ENCODE measurements around the gene TENT4B. TPM values are rescaled to one million over a fixed set of nuclear protein-coding genes. Genes with fewer than 3 reads are reported as not detected.
"Not testable (repeated sequence)": the region's sequence is repeated elsewhere in the genome, so short reads cannot be mapped to it uniquely, and the experiment has no call there.

TENT4B gene
- polyA plus RNA-seq, 3 donors, result 14.3 to 16.4 (median 15.6) TPM

DNA sequence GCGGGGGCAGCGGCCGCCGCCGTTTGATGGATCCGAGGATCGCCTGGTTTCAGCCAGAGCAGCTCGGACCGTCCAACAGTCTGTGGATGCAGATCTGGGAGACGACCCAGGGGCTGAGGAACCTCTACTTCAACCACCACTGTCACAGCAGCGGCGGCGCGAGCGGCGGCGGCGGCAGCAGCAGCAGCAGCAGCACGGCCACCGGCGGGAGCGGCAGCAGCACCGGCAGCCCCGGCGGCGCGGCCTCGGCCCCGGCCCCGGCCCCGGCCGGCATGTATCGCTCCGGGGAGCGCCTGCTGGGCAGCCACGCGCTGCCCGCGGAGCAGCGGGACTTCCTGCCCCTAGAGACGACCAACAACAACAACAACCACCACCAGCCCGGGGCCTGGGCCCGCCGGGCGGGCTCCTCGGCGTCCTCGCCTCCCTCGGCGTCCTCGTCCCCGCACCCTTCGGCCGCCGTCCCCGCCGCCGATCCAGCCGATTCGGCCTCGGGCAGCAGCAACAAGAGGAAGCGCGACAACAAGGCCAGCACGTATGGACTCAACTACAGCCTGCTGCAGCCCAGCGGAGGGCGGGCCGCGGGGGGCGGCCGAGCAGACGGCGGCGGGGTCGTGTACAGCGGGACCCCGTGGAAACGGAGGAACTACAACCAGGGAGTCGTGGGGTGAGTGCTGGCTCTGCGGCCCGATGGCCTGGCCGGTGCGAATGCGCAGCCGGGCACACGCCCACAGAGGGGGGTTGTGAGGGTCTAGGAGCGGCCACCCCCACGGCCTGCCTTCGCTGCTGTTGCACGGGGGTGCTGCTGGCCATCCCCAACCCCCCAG lies 702 bp downstream of the TENT4B start:
- DNase-seq, result no peak

DNA sequence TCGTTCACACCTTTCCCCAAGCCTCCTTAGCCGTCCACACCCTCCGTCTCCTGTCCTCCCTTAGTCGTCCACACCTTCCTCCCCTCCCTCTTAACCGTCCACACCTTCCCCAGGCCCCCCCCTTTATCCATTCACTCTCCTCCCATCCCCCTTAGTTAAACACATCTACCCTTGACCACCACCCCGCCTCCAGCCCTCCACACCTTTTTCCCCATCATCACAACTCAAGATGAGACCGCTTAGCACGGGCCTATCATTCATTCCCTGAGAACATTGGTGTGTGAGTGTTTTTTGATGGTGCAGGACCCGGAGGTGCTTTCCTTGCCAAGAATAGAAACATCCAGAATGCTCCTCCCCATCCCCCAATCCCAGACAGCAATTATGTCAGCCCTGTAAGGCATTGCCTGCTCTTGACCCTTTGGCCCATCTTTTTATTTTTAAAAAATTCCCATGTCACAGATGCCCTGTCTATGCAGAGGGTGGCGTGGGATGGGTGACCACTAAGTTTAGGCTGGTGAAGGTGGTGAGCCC lies 1.4 kb downstream of the TENT4B start:
- no peak for DNase-seq

DNA sequence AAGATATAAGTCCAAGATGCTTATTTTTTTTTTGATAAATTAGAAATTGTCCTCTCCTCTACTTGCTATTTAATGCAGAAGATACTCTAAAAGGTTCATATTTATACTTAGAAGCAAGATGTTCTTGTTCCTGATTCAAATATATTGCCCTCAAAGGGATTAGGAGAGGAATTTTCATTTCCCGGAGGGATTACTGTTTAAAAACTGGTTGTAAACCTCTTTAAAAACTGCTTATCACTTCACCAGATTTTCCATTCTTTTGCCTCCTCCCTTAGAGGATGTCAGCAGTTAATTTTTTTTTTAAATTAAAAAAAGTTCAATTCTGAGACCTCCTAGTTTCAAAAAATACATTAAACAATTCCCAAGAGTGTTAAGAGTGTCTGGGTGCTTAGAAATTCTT lies 2.8 kb downstream of the TENT4B start:
- DNase-seq, result no peak

DNA sequence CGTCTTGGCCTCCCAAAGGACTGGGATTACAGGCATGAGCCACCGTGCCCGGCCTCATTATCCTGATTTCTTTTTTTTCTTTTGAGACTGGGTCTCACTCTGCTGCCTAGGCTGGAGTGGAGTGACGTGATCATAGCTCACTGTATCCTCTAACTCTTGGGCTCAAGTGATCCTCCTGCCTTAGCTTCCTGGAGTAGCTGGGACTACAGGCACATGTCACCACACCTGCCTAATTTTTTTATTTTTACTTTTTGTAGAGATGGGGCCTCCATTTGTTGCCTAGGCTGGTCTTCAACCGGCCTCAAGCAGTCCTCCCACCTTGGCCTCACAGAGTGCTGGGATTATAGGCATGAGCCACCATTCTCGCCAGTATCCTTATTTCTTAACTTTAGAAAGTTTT lies 3.5 kb downstream of the TENT4B start:
- no peak for DNase-seq

DNA sequence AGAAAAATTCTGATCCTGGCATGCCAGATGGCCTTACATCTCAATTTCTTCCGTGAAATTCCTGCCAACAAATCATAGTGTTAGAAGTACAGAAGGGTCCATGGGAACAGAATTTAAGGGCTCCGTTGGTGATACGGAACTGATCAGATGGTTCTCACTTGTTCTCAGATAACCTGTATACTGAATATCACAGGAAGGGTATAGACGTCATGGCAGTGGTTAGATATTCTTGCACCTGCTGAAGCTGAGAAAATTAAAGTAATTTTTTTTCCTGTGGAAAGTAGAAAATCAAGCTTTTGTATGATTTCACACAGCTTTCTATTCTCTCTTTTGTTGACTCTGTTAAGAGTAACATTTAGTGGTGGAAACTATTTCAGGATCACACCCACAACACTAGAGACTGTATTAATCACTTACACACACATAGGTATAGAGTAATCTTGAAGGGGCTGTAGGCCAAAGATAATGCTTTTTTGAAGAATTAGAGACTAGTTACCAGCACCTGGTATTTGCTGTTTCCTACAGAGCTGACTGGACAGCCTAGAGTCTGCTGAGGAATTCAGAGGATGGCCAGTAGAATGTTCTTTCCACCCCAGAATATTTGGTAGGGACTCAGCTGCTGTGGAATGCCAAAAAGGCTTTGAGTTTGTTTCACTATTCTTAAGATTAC lies 7.5 kb downstream of the TENT4B start:
- DNase-seq, result no peak

DNA sequence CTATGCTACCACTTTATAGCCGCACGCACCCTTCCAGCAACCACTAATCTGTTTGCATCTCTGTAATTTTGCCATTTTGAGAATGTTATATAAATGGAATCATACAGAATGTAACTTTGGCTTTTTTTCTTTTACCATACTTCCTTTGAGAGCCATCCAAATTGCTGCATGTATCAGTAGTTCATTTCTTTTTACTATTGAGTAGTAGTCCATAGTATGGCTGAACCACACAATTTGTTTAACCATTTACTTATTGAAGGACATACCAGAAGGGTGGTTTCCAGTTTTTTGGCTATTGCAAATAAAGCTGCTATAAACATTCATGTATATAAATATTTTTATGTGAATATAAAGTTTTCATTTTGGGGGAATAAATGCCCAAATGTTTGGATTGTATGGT lies 8.8 kb downstream of the TENT4B start:
- no peak for DNase-seq

DNA sequence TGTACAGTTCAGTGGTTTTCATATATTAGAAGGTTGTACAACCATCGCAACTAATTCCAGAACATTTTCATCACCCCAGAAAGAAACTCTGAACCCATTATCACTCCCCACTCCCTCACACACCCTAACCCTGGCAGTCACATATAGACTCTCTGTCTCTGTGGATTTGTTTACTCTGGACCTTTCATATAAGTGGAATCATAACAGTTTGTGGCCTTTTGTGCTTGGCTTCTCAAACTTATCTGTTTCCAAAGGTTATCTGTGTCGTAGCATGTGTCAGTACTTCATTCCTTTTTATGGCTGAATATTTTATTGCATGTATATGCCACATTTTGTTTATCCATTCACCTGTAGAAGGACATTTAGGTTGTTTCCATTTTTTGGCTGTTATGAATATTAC lies 12.4 kb downstream of the TENT4B start:
- DNase-seq, result no peak

DNA sequence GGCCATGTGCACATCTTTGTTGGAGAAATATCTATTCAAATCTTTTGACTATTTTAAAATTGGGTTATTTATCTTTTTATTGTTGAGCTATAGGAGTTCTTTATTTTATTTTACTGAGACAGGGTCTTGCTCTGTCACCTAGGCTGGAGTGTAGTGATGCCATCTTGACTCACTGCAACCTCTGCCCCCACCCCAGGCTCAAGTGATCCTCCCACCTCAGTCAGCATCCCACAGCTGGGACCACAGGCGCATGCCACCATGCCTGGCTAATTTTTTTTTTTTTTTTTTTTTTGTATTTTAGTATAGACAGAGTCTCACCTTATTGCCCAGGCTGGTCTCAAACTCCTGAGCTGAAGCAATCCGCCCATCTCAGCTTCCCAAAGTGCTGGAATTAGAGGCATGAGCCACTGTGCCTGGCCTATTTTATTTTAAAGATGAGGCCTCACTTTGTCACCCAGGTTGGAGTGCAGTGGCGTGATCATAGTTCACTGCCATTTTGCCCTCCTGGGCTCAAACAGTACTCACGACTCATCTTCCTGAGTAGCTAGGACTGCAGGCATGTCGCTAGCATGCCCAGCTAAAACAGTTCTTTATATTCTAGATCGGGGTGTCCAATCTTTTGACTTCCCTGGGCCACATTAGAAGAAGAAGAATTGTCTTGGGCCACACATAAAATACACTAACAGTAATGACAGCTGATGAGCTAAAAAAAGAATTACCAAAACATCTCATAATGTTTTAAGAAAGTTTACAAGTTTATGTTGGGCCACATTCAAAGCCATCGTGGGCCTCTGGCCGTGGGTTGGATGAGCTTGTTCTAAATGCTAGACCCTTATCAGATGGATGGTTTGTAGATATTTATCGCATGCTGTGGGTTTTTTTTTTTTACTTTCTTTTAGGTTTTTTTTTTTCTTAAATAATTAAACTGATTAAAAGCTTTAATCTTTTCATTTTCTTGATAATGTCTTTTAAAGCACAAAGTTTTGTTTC lies 13.7 kb downstream of the TENT4B start:
- DNase-seq, result no peak

DNA sequence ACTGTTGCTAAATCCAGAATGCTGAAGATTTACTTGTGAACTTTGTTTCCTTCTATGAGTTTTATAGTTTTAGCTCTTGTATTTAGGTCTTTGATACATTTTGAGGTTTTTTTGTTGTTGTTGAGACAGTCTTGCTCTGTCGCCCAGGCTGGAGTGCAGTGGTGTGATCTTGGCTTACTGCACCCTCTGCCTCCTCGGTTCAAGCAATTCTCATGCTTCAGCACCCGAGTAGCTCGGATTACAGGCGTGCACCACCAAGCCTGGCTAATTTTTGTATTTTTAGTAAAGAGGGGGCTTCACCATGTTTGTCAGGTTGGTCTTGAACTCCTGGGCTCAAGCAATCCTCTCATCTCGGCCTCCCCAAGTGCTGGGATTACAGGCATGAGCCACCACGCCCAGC lies 14.4 kb downstream of the TENT4B start:
- no peak for DNase-seq

DNA sequence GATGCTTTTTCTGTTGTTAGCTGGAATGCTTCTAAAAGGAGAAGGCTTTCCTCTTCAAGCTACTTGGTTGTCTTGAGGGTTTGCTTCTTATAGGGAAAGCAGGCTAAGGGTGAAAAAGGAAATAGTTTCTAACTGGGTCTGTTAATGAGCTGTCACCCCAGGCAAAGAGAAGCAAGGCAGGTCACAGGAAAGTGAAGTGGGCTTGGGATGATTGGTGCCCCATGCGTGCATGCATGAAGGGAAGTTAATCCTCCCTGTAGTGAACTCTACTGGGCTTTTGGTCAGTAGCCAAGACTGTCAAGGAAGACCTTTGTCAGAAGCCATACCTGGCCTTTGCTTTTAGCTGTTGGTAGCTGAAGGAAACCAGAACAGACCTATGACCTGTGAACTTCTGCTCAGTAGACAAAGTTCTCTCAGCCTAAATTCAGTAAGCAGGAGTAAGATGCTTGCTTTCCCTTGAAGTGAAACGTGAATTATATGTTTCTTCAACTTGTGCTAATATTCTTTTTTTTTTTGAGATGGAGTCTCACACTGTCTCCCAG lies 16.5 kb downstream of the TENT4B start:
- DNase-seq, result no peak

DNA sequence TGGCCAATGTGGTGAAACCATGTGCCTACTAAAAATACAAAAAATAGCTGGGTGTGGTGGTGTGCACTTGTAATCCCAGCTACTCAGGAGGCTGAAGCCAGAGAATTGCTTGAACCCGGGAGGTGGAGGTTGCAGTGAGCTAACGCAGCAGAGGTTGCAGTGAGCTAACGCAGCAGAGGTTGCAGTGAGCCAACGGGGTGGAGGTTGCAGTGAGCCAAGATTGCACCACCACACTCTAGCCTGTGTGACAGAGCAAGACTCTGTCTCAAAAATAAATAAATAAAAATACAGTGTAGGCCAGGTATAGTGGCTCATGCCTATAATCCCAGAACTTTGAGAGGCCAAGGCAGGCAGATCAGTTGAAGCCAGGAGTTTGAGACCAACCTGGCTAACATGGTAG lies 18.7 kb downstream of the TENT4B start:
- DNase-seq, result not testable (repeated sequence)

DNA sequence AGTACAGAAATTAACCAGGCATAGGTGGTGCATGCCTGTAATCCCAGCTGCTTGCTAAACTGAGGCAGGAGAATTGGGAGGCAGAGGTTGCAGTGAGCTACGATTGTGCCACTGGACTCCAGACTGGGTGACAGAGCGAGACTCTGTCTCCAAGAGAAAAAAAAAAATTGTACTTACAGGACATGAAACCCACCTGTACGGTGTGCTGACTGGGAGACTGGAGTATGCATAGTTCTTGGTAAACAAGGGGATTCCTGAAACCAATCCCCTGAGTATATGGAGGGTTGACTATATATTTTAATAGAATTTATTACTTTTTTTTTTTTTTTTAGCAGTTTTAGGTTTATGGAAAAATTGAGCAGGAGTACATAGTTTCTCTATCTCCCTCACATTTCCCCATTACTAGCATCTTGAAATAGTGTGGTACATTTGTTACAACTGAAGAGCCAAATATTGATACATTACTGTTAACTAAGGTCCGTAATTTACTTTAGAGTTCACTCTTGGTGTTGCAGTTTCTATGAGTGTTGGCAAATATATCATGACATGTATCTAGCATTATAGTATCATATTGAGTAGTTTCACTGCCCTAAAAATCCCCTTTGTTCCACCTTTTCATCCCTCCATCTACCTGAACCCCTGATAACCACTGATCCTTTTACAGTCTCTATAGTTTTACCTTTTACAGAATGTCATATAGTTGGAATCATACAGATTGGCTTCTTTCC lies 19.3 kb downstream of the TENT4B start:
- no peak for DNase-seq

DNA sequence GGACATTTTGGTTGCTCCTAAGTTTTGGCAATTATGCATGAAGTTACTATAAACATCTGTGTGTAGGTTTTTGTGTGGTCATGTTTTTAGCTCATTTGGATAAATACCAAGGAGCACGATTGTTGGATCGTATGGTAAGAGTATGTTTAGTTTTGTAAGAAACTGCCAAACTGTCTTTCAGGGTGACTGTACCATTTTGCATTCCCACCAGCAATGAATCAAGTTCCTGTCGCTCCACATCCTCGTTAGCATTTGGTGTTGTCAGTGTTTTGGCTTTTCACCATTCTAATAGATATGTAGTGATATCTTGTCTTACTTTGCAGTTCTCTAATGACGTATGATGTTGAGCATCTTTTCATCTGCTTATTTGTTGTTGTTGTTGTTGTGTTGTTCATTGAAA lies 20.2 kb downstream of the TENT4B start:
- DNase-seq, result no peak

DNA sequence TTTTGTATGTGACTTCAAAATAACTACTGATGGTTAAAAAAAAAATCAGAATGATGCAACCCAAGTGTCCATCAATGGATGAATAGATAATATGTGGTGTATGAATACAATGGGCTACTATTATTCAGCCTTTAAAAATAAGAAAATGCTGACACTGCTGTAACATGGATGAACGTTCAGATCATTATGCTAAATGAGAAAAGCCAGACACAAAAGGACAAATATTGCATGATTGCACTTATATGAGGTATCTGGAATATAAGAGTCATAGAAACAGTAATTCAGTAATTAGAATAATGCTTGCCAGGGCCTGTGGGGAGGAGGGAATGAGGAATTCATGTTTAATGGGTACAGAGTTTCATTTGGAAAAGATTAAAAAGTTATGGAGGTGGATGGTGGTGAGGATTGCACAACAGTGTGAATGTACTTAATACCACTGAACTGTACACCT lies 25.4 kb downstream of the TENT4B start:
- no peak for DNase-seq

DNA sequence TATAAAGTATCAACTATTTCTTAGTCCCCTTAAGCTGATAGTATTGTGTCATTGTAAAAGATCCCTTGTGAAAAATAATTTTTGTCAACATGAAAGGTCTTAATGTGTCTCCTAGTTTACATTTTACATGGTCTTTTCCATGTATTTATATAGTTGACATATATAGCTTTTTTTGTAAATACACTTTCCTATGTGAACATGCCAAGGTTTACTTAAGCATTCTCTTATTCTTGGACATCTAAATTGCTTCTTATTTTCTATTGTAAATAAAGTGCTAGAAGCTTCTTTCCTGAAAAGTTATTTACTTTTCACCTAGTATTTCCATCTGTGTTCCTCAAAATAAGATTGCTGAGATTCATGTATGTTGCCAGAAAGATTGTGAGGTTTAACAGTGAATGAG lies 29.3 kb downstream of the TENT4B start:
- no peak for DNase-seq

DNA sequence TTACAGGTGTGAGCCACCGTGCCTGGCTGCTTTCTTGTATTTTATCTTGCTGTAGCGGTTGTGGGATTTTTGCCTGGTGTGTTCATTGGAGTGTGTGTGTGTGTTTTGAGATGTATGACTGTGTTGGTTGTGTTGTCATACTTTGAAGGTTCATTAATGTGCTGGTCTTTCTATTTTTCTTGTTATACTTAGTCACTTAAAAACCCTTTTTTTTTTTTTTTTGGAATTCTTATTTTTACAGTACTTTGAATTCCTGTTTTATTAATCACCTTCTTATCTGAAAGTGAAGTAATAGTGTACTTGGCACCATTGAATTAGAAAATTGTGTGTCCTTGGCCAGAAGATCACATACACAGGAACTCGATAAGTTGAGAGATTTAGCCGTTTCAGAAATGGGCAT lies 30.2 kb downstream of the TENT4B start:
- DNase-seq, result no peak

DNA sequence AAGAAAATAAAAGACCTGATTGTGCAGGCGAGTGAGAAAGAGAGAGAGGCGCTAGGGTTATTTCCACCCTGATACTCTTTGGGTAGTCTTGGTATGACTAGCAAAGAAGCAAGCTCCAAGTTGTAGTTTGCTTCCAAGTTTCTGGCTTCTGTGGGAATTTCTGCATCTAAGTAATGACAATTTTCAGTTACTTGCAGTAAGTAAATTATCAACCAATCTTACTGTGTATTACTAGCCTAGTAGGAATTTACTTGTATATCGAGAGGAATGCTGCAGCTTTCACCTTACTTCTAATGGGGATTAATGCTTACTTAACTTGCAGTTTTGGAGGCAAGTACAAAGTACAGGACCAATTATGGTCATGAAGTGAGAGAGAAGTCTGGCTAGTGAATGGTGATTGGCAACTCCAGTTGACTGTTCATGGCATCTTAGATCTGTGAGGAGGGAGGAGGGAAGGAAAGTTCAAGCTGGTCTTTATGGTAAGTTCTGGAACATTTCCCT lies 31.9 kb downstream of the TENT4B start:
- DNase-seq, result no peak

DNA sequence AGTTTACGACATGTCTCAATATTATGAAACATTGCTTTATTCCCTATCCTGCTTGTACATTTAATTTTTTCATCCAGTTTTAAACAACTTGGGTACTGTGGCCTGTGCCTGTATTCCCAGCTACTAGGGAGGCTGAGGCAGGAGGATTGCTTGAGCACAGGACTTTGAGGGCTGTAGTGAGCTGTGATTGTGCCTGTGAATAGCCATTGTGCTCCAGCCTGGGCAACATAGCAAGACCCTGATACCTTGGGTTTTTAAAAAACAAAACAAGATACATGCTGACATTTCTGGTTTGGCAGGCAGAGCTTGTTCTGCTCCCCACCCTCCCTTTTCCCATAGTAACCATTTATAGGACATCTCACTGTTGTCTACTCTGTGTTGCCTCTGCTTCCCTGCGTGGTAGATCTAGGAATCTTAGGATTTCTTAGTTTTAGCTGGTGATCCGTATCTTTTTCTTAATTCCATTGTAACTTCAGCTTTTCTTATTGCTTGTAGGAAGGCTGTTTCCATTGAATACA lies 35.6 kb downstream of the TENT4B start:
- DNase-seq, result no peak

DNA sequence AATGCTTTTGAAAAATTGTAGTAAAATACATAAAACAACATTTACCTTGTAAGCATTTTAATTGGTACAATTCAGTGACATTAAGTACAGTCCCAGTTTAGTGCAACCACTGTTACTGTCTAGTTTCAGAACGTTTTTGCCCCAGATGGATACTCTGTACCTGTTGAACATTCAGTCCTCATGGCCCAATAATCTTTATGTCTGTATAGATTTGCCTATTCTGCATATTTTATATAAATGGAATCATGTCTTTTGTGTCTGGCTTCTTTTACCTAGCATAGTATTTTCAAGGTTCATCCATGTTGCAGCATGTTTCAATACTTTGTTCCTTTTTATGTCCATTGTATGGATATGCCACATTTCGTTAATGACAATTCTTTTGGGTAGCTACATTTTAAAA lies 37.2 kb downstream of the TENT4B start:
- no peak for DNase-seq

DNA sequence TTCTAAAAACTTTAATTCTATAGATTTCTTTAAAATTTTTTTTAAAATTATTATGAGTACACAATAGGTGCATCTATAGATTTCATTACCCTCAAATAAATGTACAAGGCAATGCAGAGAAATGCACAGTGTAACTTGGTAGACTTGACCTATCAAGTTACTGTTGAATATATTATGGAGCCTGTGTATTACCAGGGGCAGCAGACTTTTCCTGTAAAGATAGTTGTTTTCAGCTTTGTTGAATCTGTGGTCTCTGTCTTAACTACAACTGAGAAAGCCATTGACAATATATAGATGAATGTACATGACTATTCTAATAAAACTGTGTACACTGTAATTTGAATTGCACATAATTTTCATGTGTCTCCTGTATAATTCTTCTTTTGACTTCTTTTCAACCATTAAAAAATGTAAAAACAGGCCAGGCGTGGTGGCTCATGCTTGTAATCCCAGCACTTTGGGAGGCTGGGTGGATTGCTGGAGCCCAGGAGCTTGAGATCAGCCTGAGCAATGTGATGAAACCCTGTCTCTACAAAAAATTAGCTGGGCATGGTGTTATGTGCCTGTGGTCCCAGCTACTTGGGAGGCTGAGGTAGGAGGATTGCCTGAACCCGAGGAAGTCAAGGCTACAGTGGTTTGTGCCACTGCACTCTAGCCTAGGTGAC lies 39.4 kb downstream of the TENT4B start:
- no peak for DNase-seq

Data from renal pelvis (tissue), 4 donors.